ENCODE results near the gene SLC6A18. TPM values are rescaled to one million over a fixed set of nuclear protein-coding genes. Genes with fewer than 3 reads are reported as not detected.

The SLC6A18 gene
- total RNA-seq, 1 donor from 2014 or later, result not detected

- Mint-ChIP-seq H3K9me3 (ENCODE audit: low read depth) (peaks cover 4% of the 10 kb centered on the region), H3K27ac (no peak overlapping the region), H3K4me1 (ENCODE audit: low read depth) (no peaks in the 10 kb centered on the region), H3K27me3 (no peaks in the 10 kb centered on the region), H3K4me3 (ENCODE audit: low read depth) (no peak overlapping the region), H3K36me3 (ENCODE audit: insufficient read depth) (peaks cover 1% of the 10 kb centered on the region)
- DNase-seq (ENCODE audit: low spot score, unreplicated experiment), result no peak
- TF ChIP-seq CTCF (IDR thresholded peaks at IDR 0.05; ENCODE audit: unreplicated experiment), result no peak
Observed at GRCh38 chr5:1214163-1214935, 10.8 kb upstream of the SLC6A18 start.

- TF ChIP-seq CTCF (IDR thresholded peaks at IDR 0.05; ENCODE audit: unreplicated experiment), result no peak
- Mint-ChIP-seq H3K27me3 (no peaks in the 10 kb centered on the region), H3K4me3 (ENCODE audit: low read depth) (no peak overlapping the region), H3K27ac (no peak overlapping the region), H3K36me3 (ENCODE audit: insufficient read depth) (peaks cover 1% of the 10 kb centered on the region), H3K9me3 (ENCODE audit: low read depth) (peaks cover 4% of the 10 kb centered on the region), H3K4me1 (ENCODE audit: low read depth) (no peaks in the 10 kb centered on the region)
- no peak for DNase-seq (ENCODE audit: low spot score, unreplicated experiment)
Observed at GRCh38 chr5:1214936-1215220, 10.3 kb upstream of the SLC6A18 start.

GRCh38 chr5:1215320-1216096, 9.7 kb upstream of the SLC6A18 start:
- no peaks in the 10 kb centered on the region for H3K27me3 Mint-ChIP-seq
- no peak for TF ChIP-seq CTCF (IDR thresholded peaks at IDR 0.05; ENCODE audit: unreplicated experiment)
- no peak overlapping the region for H3K4me3 Mint-ChIP-seq (ENCODE audit: low read depth)
- H3K27ac Mint-ChIP-seq, result no peak overlapping the region
- DNase-seq (ENCODE audit: low spot score, unreplicated experiment), result no peak
- no peaks in the 10 kb centered on the region for H3K4me1 Mint-ChIP-seq (ENCODE audit: low read depth)
- peaks cover 4% of the 10 kb centered on the region for H3K9me3 Mint-ChIP-seq (ENCODE audit: low read depth)
- H3K36me3 Mint-ChIP-seq (ENCODE audit: insufficient read depth), result peaks cover 1% of the 10 kb centered on the region

GRCh38 chr5:1216211-1216917, 8.8 kb upstream of the SLC6A18 start:
- no peaks in the 10 kb centered on the region for H3K4me1 Mint-ChIP-seq (ENCODE audit: low read depth)
- H3K36me3 Mint-ChIP-seq (ENCODE audit: insufficient read depth), result peaks cover 1% of the 10 kb centered on the region
- H3K27ac Mint-ChIP-seq, result no peak overlapping the region
- no peak for DNase-seq (ENCODE audit: low spot score, unreplicated experiment)
- no peak for TF ChIP-seq CTCF (IDR thresholded peaks at IDR 0.05; ENCODE audit: unreplicated experiment)
- no peaks in the 10 kb centered on the region for H3K27me3 Mint-ChIP-seq
- peaks cover 4% of the 10 kb centered on the region for H3K9me3 Mint-ChIP-seq (ENCODE audit: low read depth)
- no peak overlapping the region for H3K4me3 Mint-ChIP-seq (ENCODE audit: low read depth)

GRCh38 chr5:1216918-1217295, 8.3 kb upstream of the SLC6A18 start:
- no peak for DNase-seq (ENCODE audit: low spot score, unreplicated experiment)
- H3K27ac Mint-ChIP-seq, result no peak overlapping the region

More at GRCh38 chr5:1216918-1217295, 8.3 kb upstream of the SLC6A18 start:
- no peak for TF ChIP-seq CTCF (IDR thresholded peaks at IDR 0.05; ENCODE audit: unreplicated experiment)
- Mint-ChIP-seq H3K4me1 (ENCODE audit: low read depth) (no peaks in the 10 kb centered on the region), H3K36me3 (ENCODE audit: insufficient read depth) (peaks cover 1% of the 10 kb centered on the region), H3K4me3 (ENCODE audit: low read depth) (no peak overlapping the region), H3K27me3 (no peaks in the 10 kb centered on the region), H3K9me3 (ENCODE audit: low read depth) (peaks cover 4% of the 10 kb centered on the region)
